Neuronal stem cell (in vitro differentiated cells): ENCODE measurements around the gene DNASE1L3.

Experiments used
- DNase-seq: peaks from one replicate; pipeline ENCODE4 v3.0.0-alpha.2; 2013; ENCODE audit warnings: low spot score
- H2AFZ ChIP-seq: one replicate; pipeline ENCODE4 v1.6.1; 2013; ENCODE audit warnings: mild to moderate bottlenecking, low read length, inconsistent platforms
- H2AK5ac ChIP-seq: 2 replicates; pipeline ENCODE4 v1.6.1; 2013; ENCODE audit warnings: low read depth, mild to moderate bottlenecking, inconsistent platforms, low read length, moderate library complexity, mixed read lengths
- H2BK120ac ChIP-seq: 2 replicates; pipeline ENCODE4 v1.6.1; 2013; ENCODE audit warnings: low read depth, mild to moderate bottlenecking, inconsistent platforms, low read length, moderate library complexity, mixed read lengths
- H2BK12ac ChIP-seq: one replicate; pipeline ENCODE4 v1.6.1; 2013; ENCODE audit warnings: low read length, inconsistent platforms
- H2BK15ac ChIP-seq: 2 replicates; pipeline ENCODE4 v1.6.1; 2013; ENCODE audit warnings: mild to moderate bottlenecking, low read length, inconsistent platforms, mixed read lengths
- H2BK5ac ChIP-seq: one replicate; pipeline ENCODE4 v1.6.1; 2013; ENCODE audit warnings: inconsistent platforms, mild to moderate bottlenecking, low read length, moderate library complexity
- H3K14ac ChIP-seq: one replicate; pipeline ENCODE4 v1.6.1; 2013; ENCODE audit warnings: low read length, inconsistent platforms
- H3K18ac ChIP-seq: 2 replicates; pipeline ENCODE4 v1.6.1; 2013; ENCODE audit warnings: low read length, inconsistent platforms
- H3K23ac ChIP-seq: 2 replicates; pipeline ENCODE4 v1.6.1; 2013; ENCODE audit warnings: low read depth, mild to moderate bottlenecking, mixed read lengths, low read length, inconsistent platforms; ENCODE audit not compliant: poor library complexity
- H3K27ac ChIP-seq: replicated peaks from 3 replicates; pipeline ENCODE4 v1.5.1; 2013; ENCODE audit warnings: low read length, inconsistent platforms
- H3K27me3 ChIP-seq, 3 experiments: 2 replicates each; pipeline ENCODE4 v1.6.1; 2013; ENCODE audit warnings: low read length in 3 of 3, mild to moderate bottlenecking in 2 of 3, inconsistent platforms in 1 of 3, low read depth in 1 of 3, mixed read lengths in 1 of 3, moderate library complexity in 1 of 3; ENCODE audit not compliant: control insufficient read depth in 3 of 3, insufficient read depth in 3 of 3
- H3K36me3 ChIP-seq, 2 donors: replicated peaks in 1 of 2; 2 replicates each; pipeline ENCODE4 v1.6.1; 2013; ENCODE audit warnings: low read length in 2 of 2; ENCODE audit not compliant: control insufficient read depth in 2 of 2, insufficient read depth in 2 of 2
- H3K4ac ChIP-seq: 2 replicates; pipeline ENCODE4 v1.6.1; 2013; ENCODE audit warnings: inconsistent platforms, mild to moderate bottlenecking, low read length, moderate library complexity
- H3K4me1 ChIP-seq, 2 donors: 1 replicate in 1 of 2; 2 replicates in 1 of 2; pipeline ENCODE4 v1.6.1; 2013; ENCODE audit warnings: low read length in 2 of 2, low read depth in 1 of 2; ENCODE audit not compliant: control insufficient read depth in 2 of 2, insufficient read depth in 1 of 2
- H3K4me2 ChIP-seq: one replicate; pipeline ENCODE4 v1.6.1; 2013; ENCODE audit warnings: mild to moderate bottlenecking, low read length, inconsistent platforms; ENCODE audit not compliant: insufficient read depth, poor library complexity, severe bottlenecking
- H3K4me3 ChIP-seq, 2 donors: 2 replicates each; pipeline ENCODE4 v1.5.1; 2013; ENCODE audit warnings: low read length in 2 of 2, mild to moderate bottlenecking in 2 of 2, inconsistent platforms in 1 of 2, moderate library complexity in 1 of 2
- H3K79me1 ChIP-seq: one replicate; pipeline ENCODE4 v1.6.1; 2013; ENCODE audit warnings: low read depth, mild to moderate bottlenecking, inconsistent platforms, low read length, moderate library complexity
- H3K9ac ChIP-seq: one replicate; pipeline ENCODE4 v1.6.1; 2013; ENCODE audit warnings: mild to moderate bottlenecking, low read depth, low read length, inconsistent platforms; ENCODE audit not compliant: poor library complexity
- H3K9me3 ChIP-seq, 2 donors: replicated peaks in 1 of 2; 2 replicates each; pipeline versions ENCODE3 to v1.6.1; 2013; ENCODE audit warnings: low read length in 2 of 2, mild to moderate bottlenecking in 2 of 2, inconsistent platforms in 1 of 2, low read depth in 1 of 2, mixed read lengths in 1 of 2, moderate library complexity in 1 of 2; ENCODE audit not compliant: control insufficient read depth in 2 of 2, insufficient read depth in 1 of 2
- H4K8ac ChIP-seq: one replicate; pipeline ENCODE4 v1.6.1; 2013; ENCODE audit warnings: low read depth, mild to moderate bottlenecking, inconsistent platforms, low read length, moderate library complexity
- H4K91ac ChIP-seq: one replicate; pipeline ENCODE4 v1.6.1; 2013; ENCODE audit warnings: low read length, low read depth, mild to moderate bottlenecking, inconsistent platforms; ENCODE audit not compliant: poor library complexity
- WGBS, 2 donors: extraction: QIAGEN DNeasy Blood & Tissue Kit; methylation state at CpG; one replicate each; pipeline ENCODE4 v1.1.7; 2013; ENCODE audit warnings: missing lambda C conversion rate in 2 of 2, mixed read lengths in 1 of 2; ENCODE audit not compliant: insufficient read length in 2 of 2, insufficient replicate concordance in 1 of 2; ENCODE audit errors: extremely low coverage in 2 of 2; 5-methylcytosine and 5-hydroxymethylcytosine counted together

DNASE1L3 gene

GRCh38 chr3:58192069-58192468 lies 18.7 kb downstream of the DNASE1L3 start:
- DNase-seq = no peak
- H2BK12ac ChIP-seq = no peak overlapping the region
- H2AFZ ChIP-seq = peak overlapping the region; percentile 36
- H4K8ac ChIP-seq = no peak overlapping the region
- peak overlapping the region; percentile 48 for H2AK5ac ChIP-seq
- no peak overlapping the region for H3K4me3 ChIP-seq
- H3K4me2 ChIP-seq = no peak overlapping the region
- H4K91ac ChIP-seq = no peak overlapping the region
- no peak overlapping the region for H3K14ac ChIP-seq
- H2BK5ac ChIP-seq = no peak overlapping the region
- no peaks in the 10 kb centered on the region for H3K79me1 ChIP-seq
- peak overlapping the region; percentile 40 for H3K18ac ChIP-seq
- H3K9me3 ChIP-seq = no peaks in the 10 kb centered on the region
- H3K36me3 ChIP-seq = no peaks in the 10 kb centered on the region
- no peak overlapping the region for H3K4ac ChIP-seq
- no peak overlapping the region for H3K27ac ChIP-seq
- no peak overlapping the region for H2BK15ac ChIP-seq
- WGBS, 2 donors = no CpG with 5 or more reads among the region's 5 CpGs
- peak overlapping the region; percentile 47 for H2BK120ac ChIP-seq
- peaks cover 13 to 14% of the 10 kb centered on the region in 2 donors for H3K4me1 ChIP-seq
- H3K9ac ChIP-seq = no peak overlapping the region
- no peaks in the 10 kb centered on the region for H3K27me3 ChIP-seq
- H3K23ac ChIP-seq = no peak overlapping the region

- no peak overlapping the region for H4K91ac ChIP-seq
Measured at GRCh38 chr3:58191361-58191991, 19.3 kb downstream of the DNASE1L3 start.

GRCh38 chr3:58190882-58191281 lies 19.9 kb downstream of the DNASE1L3 start:
- Histone ChIP-seq H3K4me3 (no peak overlapping the region), H2BK12ac (no peak overlapping the region), H4K91ac (no peak overlapping the region), H3K36me3 (no peaks in the 10 kb centered on the region), H3K27me3 (peaks cover 0 to 3% (median 0%) of the 10 kb centered on the region in 3 experiments), H3K4ac (no peak overlapping the region), H3K4me1 (peaks cover 13 to 14% of the 10 kb centered on the region in 2 donors), H2AFZ (no peak overlapping the region), H3K79me1 (no peaks in the 10 kb centered on the region), H3K9ac (no peak overlapping the region), H2BK15ac (no peak overlapping the region), H4K8ac (no peak overlapping the region), H3K27ac (no peak overlapping the region), H3K18ac (no peak overlapping the region), H3K4me2 (no peak overlapping the region), H3K14ac (no peak overlapping the region), H3K23ac (no peak overlapping the region), H2AK5ac (no peak overlapping the region), H2BK5ac (no peak overlapping the region), H2BK120ac (no peak overlapping the region), H3K9me3 (no peaks in the 10 kb centered on the region)
- DNase-seq = no peak
- WGBS, 2 donors = no CpG with 5 or more reads among the region's 4 CpGs

More at GRCh38 chr3:58191361-58191991, 19.3 kb downstream of the DNASE1L3 start:
- Histone ChIP-seq H2AK5ac (peak overlapping the region; percentile 48), H3K9me3 (no peaks in the 10 kb centered on the region), H3K9ac (no peak overlapping the region), H3K79me1 (no peaks in the 10 kb centered on the region), H3K4ac (no peak overlapping the region), H2AFZ (no peak overlapping the region), H3K18ac (peak overlapping the region; percentile 77), H2BK5ac (no peak overlapping the region), H2BK120ac (peak overlapping the region; percentile 47), H3K23ac (no peak overlapping the region), H3K27me3 (no peaks in the 10 kb centered on the region), H3K14ac (no peak overlapping the region), H3K36me3 (no peaks in the 10 kb centered on the region), H2BK15ac (peak overlapping the region; percentile 31), H3K4me1 (peaks cover 13 to 14% of the 10 kb centered on the region in 2 donors), H3K27ac (no peak overlapping the region), H2BK12ac (no peak overlapping the region), H3K4me2 (no peak overlapping the region), H3K4me3 (no peak overlapping the region), H4K8ac (no peak overlapping the region)
- WGBS, 2 donors = no CpG with 5 or more reads among the region's 10 CpGs
- no peak for DNase-seq

- Histone ChIP-seq H2AK5ac (peak overlapping the region; percentile 25), H3K9ac (no peak overlapping the region), H3K27me3 (peaks cover 0 to 4% (median 0%) of the 10 kb centered on the region in 3 experiments), H2BK15ac (peak overlapping the region; percentile 96), H2BK12ac (no peak overlapping the region), H3K4me2 (no peak overlapping the region), H3K79me1 (no peaks in the 10 kb centered on the region), H3K18ac (peak overlapping the region; percentile 86), H3K27ac (no peak overlapping the region), H2AFZ (no peak overlapping the region), H4K8ac (no peak overlapping the region), H3K36me3 (no peaks in the 10 kb centered on the region), H4K91ac (peak overlapping the region; percentile 28), H3K4me3 (no peak overlapping the region), H3K23ac (no peak overlapping the region), H3K4me1 (peaks cover 13 to 14% of the 10 kb centered on the region in 2 donors), H3K14ac (no peak overlapping the region), H2BK120ac (no peak overlapping the region), H2BK5ac (no peak overlapping the region), H3K4ac (no peak overlapping the region), H3K9me3 (no peaks in the 10 kb centered on the region)
- WGBS, 2 donors = no CpG with 5 or more reads among the region's 4 CpGs
- no peak for DNase-seq
Measured at GRCh38 chr3:58190291-58190690, 20.5 kb downstream of the DNASE1L3 start.
